Endometrial microvascular endothelial cells (primary cell): ENCODE data around the gene FOXD1. TPM values are rescaled to one million over a fixed set of nuclear protein-coding genes. Genes with fewer than 3 reads are reported as not detected.
"Not testable (repeated sequence)": the region's sequence is repeated elsewhere in the genome, so short reads cannot be mapped to it uniquely, and the experiment has no call there.

Experiments
- in situ Hi-C: cut with HindIII; loops from 2 replicates; pipeline ENCODE4 v1.10.0; 2017; ENCODE audit warnings: low sequenced_read_pairs, low pct_unique_long_range_greater_than_20kb; ENCODE audit errors: inconsistent ontology term
- total RNA-seq: library from RNA; depleted of rRNA; stranded (reverse); fragments of >200 nt; gene quantifications from one replicate; pipeline ENCODE4 v1.2.3, GENCODE V29; 2015; ENCODE audit errors: inconsistent ontology term

Gene FOXD1
- total RNA-seq, 1 donor from 2014 or later = 0.09 TPM

DNA sequence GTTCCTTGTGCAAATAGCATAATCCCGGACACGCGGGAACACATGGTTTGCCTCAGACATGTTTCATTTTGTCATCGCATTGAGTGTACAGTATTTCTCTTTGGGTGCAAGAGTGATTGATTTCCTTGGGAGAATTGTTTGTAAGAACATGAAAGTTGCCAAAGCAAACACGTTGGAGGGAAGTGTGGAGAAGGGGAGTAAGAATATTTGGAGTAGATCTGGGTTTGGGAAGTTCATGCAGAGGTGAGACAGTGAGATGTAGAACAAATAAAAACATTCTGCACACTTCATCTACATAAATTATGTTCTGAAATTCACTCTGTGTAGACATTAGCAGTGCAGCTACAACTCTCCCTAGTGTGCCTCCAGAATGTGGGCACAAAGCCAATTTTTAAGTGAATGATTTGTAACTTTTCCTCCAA, 24.0 kb downstream of the FOXD1 start:
- in situ Hi-C loops = no loop called here

DNA sequence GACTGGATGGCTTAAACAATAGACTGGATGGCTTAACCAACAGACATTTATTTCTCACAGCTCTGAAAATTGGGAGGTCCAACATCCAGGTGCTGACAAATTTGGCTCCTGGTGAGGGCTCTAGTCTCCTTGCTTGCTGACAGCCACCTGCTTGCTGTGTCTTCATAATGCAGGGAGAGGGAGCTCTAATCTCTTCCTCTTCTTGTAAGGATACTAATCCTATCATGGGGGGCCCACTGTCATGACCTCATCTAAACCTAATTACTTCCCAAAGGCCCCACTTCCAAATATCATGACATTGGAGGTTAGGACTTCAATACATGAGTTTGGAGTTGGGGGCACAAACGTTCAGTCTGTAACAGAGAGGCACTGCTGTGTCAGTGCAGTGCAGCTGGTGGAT, 26.4 kb downstream of the FOXD1 start:
- in situ Hi-C loops = no loop called here

DNA sequence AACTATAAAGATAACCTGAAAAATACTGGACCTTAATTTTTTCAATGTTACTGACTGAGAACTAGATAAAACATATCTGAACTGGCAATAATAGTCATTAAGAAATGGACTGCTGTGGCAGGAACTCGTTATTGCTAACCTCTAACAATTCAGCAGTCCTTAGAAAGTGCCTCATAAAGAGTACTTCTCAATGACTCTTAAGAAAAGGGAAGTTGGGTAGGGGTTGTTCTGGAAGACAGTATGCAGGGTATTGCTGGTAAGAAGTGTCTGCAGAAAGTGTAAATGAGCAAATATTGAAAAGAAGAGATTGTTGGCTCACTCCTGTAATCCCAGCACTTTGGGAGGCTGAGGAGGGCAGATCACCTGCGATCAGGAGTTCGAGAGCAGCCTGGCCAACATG, 27.9 kb downstream of the FOXD1 start:
- in situ Hi-C loops = no loop called here

DNA sequence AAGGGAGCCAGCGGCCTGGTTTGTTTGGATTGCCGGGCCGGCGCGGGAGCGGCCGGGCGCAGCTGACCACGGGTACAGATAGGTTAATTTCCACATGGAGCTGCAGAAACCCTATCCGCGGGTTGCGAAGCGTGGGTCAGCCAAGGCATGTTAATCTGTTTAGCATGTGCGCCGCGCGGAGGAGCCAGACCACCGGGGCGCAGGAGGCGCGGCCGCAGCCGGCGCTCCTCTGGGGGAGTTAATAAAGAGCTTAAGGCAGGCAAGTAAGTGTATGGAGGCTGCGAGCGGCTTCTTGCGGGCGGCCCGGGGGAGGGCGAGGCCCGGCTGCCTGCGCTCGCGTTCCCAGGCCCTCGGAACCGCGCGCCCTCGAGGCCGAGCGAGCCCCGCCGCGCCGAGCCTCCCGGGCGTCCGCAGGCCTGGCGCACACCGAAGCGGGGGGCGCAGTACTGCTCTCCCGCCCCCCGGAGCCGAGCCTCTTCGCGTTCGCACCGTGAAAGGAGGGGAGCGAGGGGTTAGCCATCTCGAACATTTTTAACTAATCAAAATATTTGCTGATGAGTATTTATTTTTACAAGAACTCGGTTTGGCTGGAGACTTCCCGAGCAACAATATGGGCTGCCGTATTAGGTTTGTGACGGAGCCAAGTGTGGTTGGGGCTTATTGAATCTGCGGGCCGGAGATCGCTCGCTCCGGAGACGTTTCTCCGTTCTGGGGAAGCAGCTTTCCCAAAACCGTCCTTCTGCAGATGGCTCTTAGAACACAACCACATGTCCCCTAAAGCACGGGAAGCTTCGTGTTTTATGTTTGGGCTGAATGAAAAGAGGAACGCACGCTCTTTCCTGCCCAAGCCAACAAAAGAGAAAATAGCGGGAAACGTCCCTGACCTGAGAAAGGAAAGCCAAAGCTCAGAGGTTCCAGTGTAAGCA, 28.8 kb downstream of the FOXD1 start:
- in situ Hi-C loops = no loop called here

DNA sequence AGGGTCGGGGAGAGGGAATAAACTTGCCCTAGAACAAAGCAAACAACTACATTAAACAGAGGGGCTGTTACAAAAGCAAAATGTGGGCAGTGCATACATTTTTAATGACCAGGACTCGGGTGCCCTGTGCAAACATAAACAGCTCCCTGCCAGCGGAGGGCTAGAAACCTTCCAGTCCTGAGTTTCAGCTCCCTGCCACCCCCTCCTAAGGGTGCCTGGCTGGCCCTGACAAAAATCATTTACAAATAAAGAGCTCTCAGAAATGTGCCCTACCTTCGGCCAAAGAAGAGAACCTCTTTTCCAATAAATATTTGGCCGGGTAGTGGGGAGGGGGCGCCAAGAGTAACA, 29.5 kb downstream of the FOXD1 start:
- in situ Hi-C loops = no loop called here

DNA sequence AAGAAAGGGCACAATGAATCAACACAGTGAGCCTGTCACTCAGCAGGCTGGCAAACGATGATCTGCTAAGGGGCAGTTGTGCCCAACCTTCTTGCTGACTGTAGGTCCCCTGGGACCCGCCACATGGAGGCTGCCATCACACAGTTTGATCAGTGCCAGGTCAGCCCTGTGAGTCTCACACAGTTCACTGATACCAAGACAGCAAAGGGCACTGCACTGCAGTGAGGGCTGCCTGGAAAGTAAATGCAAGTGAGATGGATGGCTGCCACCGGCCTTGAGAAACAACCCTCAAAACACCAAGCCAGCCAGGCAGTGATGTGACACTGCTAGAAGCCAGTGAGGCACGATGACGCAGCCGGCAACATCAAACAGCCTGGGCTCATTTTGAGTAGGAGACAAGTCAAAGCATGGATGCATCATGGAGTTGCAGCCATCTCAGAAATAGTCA, 30.3 kb downstream of the FOXD1 start:
- in situ Hi-C loops = no loop called here

DNA sequence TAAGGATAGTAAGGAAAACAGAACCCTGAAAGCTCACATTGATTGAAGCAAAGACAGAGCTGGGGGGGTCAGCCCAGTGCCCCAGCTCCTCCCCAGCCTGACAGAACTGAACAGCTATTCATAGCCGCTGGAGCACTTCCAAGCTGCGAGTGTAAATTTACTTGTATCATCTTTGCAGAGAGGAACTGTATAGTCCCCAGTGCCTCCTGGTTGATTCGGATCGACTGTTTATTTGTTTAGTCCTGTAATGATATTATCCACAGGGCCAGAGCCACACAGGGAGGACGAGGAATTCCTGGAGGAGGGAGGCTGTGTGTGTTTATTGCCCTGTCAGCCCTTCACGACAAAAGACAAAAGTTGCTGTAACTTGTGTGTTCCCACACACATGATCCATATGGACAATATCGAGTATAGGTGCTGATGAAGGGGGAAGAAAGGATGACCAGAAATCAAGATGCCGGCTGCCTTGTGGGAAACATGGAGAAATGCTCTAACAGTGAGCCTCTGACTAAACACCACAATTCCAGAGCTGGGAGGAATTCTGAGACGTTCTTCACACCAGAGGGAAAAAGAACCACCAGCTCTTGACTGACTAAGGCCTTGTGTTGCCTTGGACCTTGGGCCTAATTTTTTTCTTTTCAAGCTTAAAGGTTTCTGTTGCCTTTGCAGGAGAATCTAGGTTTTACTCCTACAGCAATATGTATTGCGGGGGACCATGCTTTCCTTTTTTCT, 31.1 kb downstream of the FOXD1 start:
- in situ Hi-C loops = no loop called here

DNA sequence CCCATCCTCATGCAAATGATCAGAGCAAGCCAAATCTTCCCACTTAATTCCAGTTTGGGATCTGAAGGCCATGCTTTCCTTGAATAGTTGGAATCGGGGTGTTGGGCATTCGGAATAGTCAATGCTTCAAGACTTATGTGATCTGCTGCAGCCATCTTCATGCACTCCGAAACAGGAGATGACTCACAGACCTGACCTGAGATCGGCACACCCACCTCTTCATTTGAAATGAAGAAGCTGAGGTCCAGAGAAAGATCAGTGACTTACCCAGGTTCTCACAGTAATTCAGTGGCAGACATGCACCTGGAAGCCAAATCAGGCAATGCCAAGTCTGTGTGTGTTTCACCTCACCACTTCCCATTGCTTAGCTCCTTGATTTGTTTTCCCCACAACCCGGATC, 33.0 kb downstream of the FOXD1 start:
- in situ Hi-C loops = no loop called here

DNA sequence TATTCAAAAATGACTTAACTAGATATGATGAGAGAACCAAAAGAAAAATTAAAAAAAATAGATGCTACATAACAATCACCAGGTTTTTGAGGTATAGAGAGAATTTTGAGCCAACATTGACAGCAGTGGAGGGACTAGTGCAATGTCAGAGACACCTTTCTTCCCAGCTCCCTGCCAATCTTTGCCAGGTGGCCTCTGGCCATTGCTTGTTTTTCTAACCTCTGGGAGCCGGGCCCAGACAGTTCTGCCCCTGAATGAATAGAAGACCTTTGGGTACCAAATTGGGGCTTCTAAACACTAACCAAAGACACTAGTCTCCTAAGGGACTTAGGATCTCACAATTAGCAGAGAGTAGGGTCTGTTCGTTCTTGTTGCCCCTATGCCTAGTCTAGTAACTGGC, 33.4 kb downstream of the FOXD1 start:
- in situ Hi-C loops = no loop called here

DNA sequence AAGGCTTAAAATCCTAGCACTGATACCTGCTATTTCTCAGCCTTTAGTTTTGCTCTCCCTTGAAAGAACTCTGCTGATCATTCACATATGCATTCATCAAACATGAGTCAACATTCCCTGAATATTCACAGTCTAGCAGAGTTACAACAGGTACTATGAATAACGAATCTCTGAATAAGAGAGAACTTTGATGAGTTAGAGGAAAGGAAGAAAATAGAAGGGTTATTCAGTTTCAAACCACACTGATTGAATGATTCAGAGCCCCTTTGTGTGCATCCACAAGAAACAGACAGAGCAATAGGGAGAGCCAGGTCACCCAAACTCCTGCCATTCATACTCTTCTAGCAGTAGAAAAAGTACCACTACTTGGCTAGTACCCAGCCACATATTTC, 36.0 kb downstream of the FOXD1 start:
- in situ Hi-C loops = no loop called here

DNA sequence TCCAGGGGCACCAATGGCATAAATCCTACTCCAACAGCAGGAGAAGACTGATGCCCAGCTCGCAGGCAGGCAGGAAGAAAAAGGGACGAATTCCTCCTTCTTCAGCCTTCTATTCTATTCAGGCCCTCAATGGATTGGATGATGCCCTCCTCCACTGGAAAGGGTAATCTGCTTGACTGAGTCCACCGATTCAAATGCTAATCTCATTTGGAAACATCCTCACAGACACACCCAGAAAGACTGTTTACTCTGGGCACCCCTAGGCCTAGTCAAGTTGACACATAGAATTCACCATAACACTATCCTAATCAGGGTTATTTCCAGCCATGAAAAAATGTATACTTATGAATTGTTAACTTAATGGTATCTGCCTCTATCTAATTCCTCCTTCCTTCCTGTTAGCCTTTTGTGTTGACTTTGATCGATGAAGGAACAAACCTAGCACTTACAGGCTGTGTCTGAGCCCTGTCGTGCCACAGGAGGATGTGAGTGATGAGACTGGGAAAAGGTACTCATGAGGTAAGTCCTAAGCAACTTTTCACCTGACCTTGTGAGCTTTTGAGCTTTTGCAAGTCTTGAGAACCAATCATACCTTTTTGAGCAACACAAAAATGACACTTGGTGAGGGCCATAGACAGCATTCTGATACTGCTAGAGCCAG, 36.5 kb downstream of the FOXD1 start:
- in situ Hi-C loops = no loop called here

DNA sequence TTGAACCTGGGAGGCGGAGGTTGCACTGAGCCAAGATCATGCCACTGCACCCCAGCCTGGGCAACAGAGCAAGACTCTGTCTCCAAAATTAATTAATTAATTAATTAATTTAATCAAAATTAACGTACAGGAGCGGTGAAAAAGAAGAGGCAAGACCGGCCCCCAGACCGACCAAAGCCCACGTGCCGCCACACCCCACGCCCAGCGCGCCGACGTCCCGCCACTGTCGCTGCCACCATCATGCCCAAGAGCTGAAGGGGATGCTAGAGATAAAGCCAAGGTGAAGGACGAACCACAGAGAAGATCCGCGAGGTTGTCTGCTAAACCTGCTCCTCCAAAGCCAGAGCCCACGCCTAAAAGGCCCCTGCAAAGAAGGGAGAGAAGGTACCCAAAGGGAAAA, 38.6 kb downstream of the FOXD1 start:
- in situ Hi-C loops = not testable (repeated sequence)

DNA sequence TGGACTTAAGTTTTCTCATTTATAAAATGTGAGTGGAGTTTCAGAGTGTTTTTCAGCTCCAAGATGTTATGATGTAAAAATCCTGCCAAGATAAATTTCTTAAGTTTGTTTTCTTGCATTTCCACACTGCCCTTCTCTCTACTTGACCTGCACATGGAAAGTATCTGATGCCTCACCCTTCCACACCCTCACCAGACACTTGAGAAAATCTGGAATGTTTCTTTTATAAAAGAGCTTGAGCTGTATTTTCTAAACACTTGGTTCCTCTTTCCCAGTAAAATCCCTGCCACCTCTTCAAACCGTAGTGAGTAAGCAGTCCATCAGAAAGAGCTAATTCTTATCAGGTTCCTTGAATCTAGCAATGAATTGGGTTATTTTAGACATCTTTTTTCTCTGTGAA, 42.9 kb downstream of the FOXD1 start:
- in situ Hi-C loops = no loop called here

DNA sequence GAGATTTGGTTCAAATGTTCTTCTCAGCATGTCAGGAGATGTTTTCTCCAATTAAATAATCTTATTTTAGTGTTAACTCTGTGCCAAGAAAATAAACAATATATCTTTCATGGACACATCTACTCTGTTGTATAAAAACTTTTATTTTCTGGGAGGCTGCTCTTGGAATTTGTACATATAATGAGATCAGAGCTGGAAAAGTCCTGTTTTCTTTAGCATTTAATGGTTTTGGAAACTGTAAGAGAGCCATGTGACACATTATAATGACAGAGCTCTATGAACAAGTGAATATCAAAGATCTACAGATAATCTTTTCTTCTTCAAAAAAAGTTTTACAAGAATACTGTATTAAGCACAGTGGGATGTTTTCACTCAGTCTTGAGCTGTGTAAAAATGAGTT, 48.8 kb downstream of the FOXD1 start:
- in situ Hi-C loops = no loop called here

Other genes starting within 250 kb of the FOXD1 start
- gene BTF3, start 49.7 kb upstream of the FOXD1 start, total RNA-seq = 527 TPM
- gene ANKRA2, start 116.9 kb upstream of the FOXD1 start, total RNA-seq = 12.0 TPM
- 28.2 TPM for gene UTP15, start 117.0 kb upstream of the FOXD1 start, total RNA-seq
- 42.9 TPM for gene ARHGEF28, start 177.4 kb upstream of the FOXD1 start, total RNA-seq